Smooth muscle cell (in vitro differentiated cells): ENCODE results near the gene SBF1. TPM values are rescaled to one million over a fixed set of nuclear protein-coding genes. Genes with fewer than 3 reads are reported as not detected.

Source experiments
- DNase-seq: peaks from one replicate; lab custom pipeline; 2025; ENCODE audit not compliant: unreplicated experiment; lab: John Stamatoyannopoulos, UW
- H2AFZ ChIP-seq: fragments of 200-600 bp; sonication (generic); 2 replicates; pipeline ENCODE4 v1.6.0; 2016; ENCODE audit warnings: antibody characterized with exemption, low read depth, mild to moderate bottlenecking
- H3F3A ChIP-seq: fragments of 200-600 bp; sonication (generic); 2 replicates; pipeline ENCODE4 v1.6.0; 2017; ENCODE audit warnings: antibody characterized with exemption, low read depth
- H3K27ac ChIP-seq: fragments of 200-600 bp; sonication (generic); 2 replicates; pipeline ENCODE4 v1.5.1; 2016; ENCODE audit warnings: low read depth, mild to moderate bottlenecking
- H3K27me3 ChIP-seq: fragments of 200-600 bp; sonication (generic); 2 replicates; pipeline ENCODE4 v1.6.1; 2016; ENCODE audit warnings: low read depth, mild to moderate bottlenecking
- H3K36me3 ChIP-seq: fragments of 200-600 bp; sonication (generic); 2 replicates; pipeline ENCODE4 v1.5.1; 2016; ENCODE audit warnings: low read depth
- H3K4me1 ChIP-seq: fragments of 200-600 bp; sonication (generic); 2 replicates; pipeline ENCODE4 v1.5.1; 2016; ENCODE audit warnings: low read depth
- H3K4me2 ChIP-seq: fragments of 200-600 bp; sonication (generic); 2 replicates; pipeline ENCODE4 v1.6.0; 2016; ENCODE audit warnings: mild to moderate bottlenecking
- H3K4me3 ChIP-seq: fragments of 200-600 bp; sonication (generic); 2 replicates; pipeline ENCODE4 v1.5.1; 2016; ENCODE audit warnings: mild to moderate bottlenecking
- H3K79me2 ChIP-seq: fragments of 200-600 bp; sonication (generic); 2 replicates; pipeline ENCODE4 v1.6.0; 2016; ENCODE audit warnings: low read depth, mild to moderate bottlenecking
- H3K9ac ChIP-seq: fragments of 200-600 bp; sonication (generic); 2 replicates; pipeline ENCODE4 v1.6.0; 2016; ENCODE audit warnings: low read depth
- H3K9me3 ChIP-seq: fragments of 200-600 bp; sonication (generic); replicated peaks from 2 replicates; pipeline ENCODE4 v1.5.1; 2016; ENCODE audit warnings: low read depth
- H4K20me1 ChIP-seq: fragments of 200-600 bp; sonication (generic); 2 replicates; pipeline ENCODE4 v1.6.0; 2016; ENCODE audit warnings: low read depth
- CTCF ChIP-seq: fragments of 200-600 bp; sonication (generic); IDR thresholded peaks from 2 replicates; pipeline ENCODE4 v1.5.1; 2017; ENCODE audit warnings: borderline replicate concordance, mild to moderate bottlenecking, antibody characterized with exemption; ENCODE audit not compliant: insufficient read depth, poor library complexity, severe bottlenecking
- WGBS: methylation state at CpG from one replicate; pipeline ENCODE4 v1.1.7; 2016; ENCODE audit warnings: low lambda C conversion rate; 5-methylcytosine and 5-hydroxymethylcytosine counted together
- polyA plus RNA-seq: library from polyadenylated mRNA; unstranded; fragments of >200 nt; fragmentation: Nextera tagmentation; extraction: Ambion mirVana; gene quantifications from 2 replicates; pipeline ENCODE4 v1.2.1, GENCODE V29; 2016
- total RNA-seq: library from RNA; depleted of rRNA; stranded (reverse); fragments of >200 nt; gene quantifications from 2 replicates; pipeline ENCODE4 v1.2.3, GENCODE V29; 2014

Gene SBF1
- total and polyA plus RNA-seq, 2 experiments from 2014 or later = 37.3 to 53.6 TPM

GRCh38 chr22:50502096-50502495 lies 27.3 kb upstream of the SBF1 start:
- DNase-seq = no peak
- Histone ChIP-seq H3F3A (no peaks in the 10 kb centered on the region), H3K9ac (no peak overlapping the region), H3K27me3 (no peaks in the 10 kb centered on the region), H3K4me3 (no peak overlapping the region), H3K27ac (no peak overlapping the region), H3K36me3 (no peaks in the 10 kb centered on the region), H2AFZ (no peak overlapping the region), H3K79me2 (peaks cover 14% of the 10 kb centered on the region), H3K9me3 (no peaks in the 10 kb centered on the region), H3K4me2 (no peak overlapping the region), H3K4me1 (peaks cover 7% of the 10 kb centered on the region), H4K20me1 (no peaks in the 10 kb centered on the region)
- no peak for TF ChIP-seq CTCF
- over 99% methylated on average over 5 of the region's 6 CpGs for WGBS

GRCh38 chr22:50500452-50500851 lies 25.6 kb upstream of the SBF1 start:
- no peak for DNase-seq
- no peaks in the 10 kb centered on the region for H3K36me3 ChIP-seq
- no peaks in the 10 kb centered on the region for H3K4me1 ChIP-seq
- H3K4me2 ChIP-seq = no peak overlapping the region
- no peaks in the 10 kb centered on the region for H3K9me3 ChIP-seq
- no peak overlapping the region for H3K4me3 ChIP-seq
- H3K9ac ChIP-seq = no peak overlapping the region
- no peak overlapping the region for H2AFZ ChIP-seq
- 92% methylated on average over 12 of the region's 12 CpGs for WGBS
- H3F3A ChIP-seq = no peaks in the 10 kb centered on the region
- H4K20me1 ChIP-seq = no peaks in the 10 kb centered on the region
- H3K27ac ChIP-seq = no peak overlapping the region
- TF ChIP-seq CTCF = no peak
- H3K79me2 ChIP-seq = no peaks in the 10 kb centered on the region
- no peaks in the 10 kb centered on the region for H3K27me3 ChIP-seq

GRCh38 chr22:50498322-50498890 lies 23.6 kb upstream of the SBF1 start:
- H3K79me2 ChIP-seq = no peaks in the 10 kb centered on the region
- TF ChIP-seq CTCF = peak; percentile 49
- no peak for DNase-seq
- H3K36me3 ChIP-seq = no peaks in the 10 kb centered on the region
- H3K4me3 ChIP-seq = no peak overlapping the region
- no peak overlapping the region for H2AFZ ChIP-seq
- no peak overlapping the region for H3K27ac ChIP-seq
- 33% methylated on average over 13 of the region's 13 CpGs for WGBS
- no peaks in the 10 kb centered on the region for H3F3A ChIP-seq
- H4K20me1 ChIP-seq = no peaks in the 10 kb centered on the region
- H3K27me3 ChIP-seq = no peaks in the 10 kb centered on the region
- no peaks in the 10 kb centered on the region for H3K9me3 ChIP-seq
- H3K9ac ChIP-seq = no peak overlapping the region
- no peak overlapping the region for H3K4me2 ChIP-seq
- H3K4me1 ChIP-seq = no peaks in the 10 kb centered on the region

- no peak overlapping the region for H3K4me2 ChIP-seq
- no peak for DNase-seq
- 89% methylated on average over 6 of the region's 6 CpGs for WGBS
- no peaks in the 10 kb centered on the region for H3F3A ChIP-seq
- no peak overlapping the region for H3K9ac ChIP-seq
- no peak overlapping the region for H3K27ac ChIP-seq
- H3K4me3 ChIP-seq = no peak overlapping the region
- no peaks in the 10 kb centered on the region for H3K9me3 ChIP-seq
- H4K20me1 ChIP-seq = no peaks in the 10 kb centered on the region
- H3K36me3 ChIP-seq = no peaks in the 10 kb centered on the region
- no peak overlapping the region for H2AFZ ChIP-seq
- no peaks in the 10 kb centered on the region for H3K79me2 ChIP-seq
- no peaks in the 10 kb centered on the region for H3K27me3 ChIP-seq
- H3K4me1 ChIP-seq = no peaks in the 10 kb centered on the region
- TF ChIP-seq CTCF = no peak
These were observed 22.3 kb upstream of the SBF1 start for GRCh38 chr22:50497093-50497492.
